GM12875 (cell line): ENCODE measurements around the gene LRRC4.

Experiments used
- H3K4me3 ChIP-seq: one replicate; pipeline ENCODE4 v1.5.1; 2011; ENCODE audit warnings: low read depth, low read length, control low read depth
- CTCF ChIP-seq: IDR thresholded peaks from 2 replicates; pipeline ENCODE4 v1.5.1; 2011; ENCODE audit warnings: low read depth, mild to moderate bottlenecking, control low read depth, inconsistent platforms, low read length, moderate library complexity, borderline replicate concordance; ENCODE audit not compliant: insufficient read depth

LRRC4 gene

GRCh38 chr7:128031901-128032604, 816 bp upstream of the LRRC4 start:
- TF ChIP-seq CTCF: no peak
- peak overlapping the region; percentile 46 for H3K4me3 ChIP-seq

GRCh38 chr7:128030263-128030653, 979 bp downstream of the LRRC4 start:
- H3K4me3 ChIP-seq: no peak overlapping the region
- no peak for TF ChIP-seq CTCF

GRCh38 chr7:128029405-128029995, 1.7 kb downstream of the LRRC4 start:
- TF ChIP-seq CTCF: no peak
- no peak overlapping the region for H3K4me3 ChIP-seq

GRCh38 chr7:128027485-128027980, 3.7 kb downstream of the LRRC4 start:
- TF ChIP-seq CTCF: no peak
- H3K4me3 ChIP-seq: no peak overlapping the region

GRCh38 chr7:128026551-128026950, 4.7 kb downstream of the LRRC4 start:
- no peak overlapping the region for H3K4me3 ChIP-seq
- TF ChIP-seq CTCF: no peak

- no peak for TF ChIP-seq CTCF
- no peak overlapping the region for H3K4me3 ChIP-seq
Observed at GRCh38 chr7:128025819-128026218, 5.4 kb downstream of the LRRC4 start.

GRCh38 chr7:128025380-128025779, 5.9 kb downstream of the LRRC4 start:
- no peak overlapping the region for H3K4me3 ChIP-seq
- no peak for TF ChIP-seq CTCF
